ENCODE measurements around the gene KCNE3.

Gene KCNE3

GRCh38 chr11:74493791-74494630 is 26.7 kb upstream of the KCNE3 start:
- no peak for TF ChIP-seq CTCF (IDR thresholded peaks at IDR 0.05; ENCODE audit: insufficient read depth, missing control alignments)
- no peak for FAIRE-seq
- DNase-seq (ENCODE audit: insufficient read length, low spot score) = no peak

- FAIRE-seq = no peak
- DNase-seq (ENCODE audit: insufficient read length, low spot score) = peak; percentile 62
- TF ChIP-seq CTCF (IDR thresholded peaks at IDR 0.05; ENCODE audit: insufficient read depth, missing control alignments) = no peak
Observed at GRCh38 chr11:74492974-74493790, 25.8 kb upstream of the KCNE3 start, which contains the start of gene LIPT2. Gene LIPT2 (minus strand): TSS chr11:74493724. CDS start chr11:74493703, 21 bp downstream.

GRCh38 chr11:74492084-74492483 is 24.7 kb upstream of the KCNE3 start:
- FAIRE-seq = no peak
- no peak for TF ChIP-seq CTCF (IDR thresholded peaks at IDR 0.05; ENCODE audit: insufficient read depth, missing control alignments)
- DNase-seq (ENCODE audit: insufficient read length, low spot score) = no peak

- FAIRE-seq (no peak), DNase-seq (ENCODE audit: insufficient read length, low spot score) (no peak)
- TF ChIP-seq CTCF (IDR thresholded peaks at IDR 0.05; ENCODE audit: insufficient read depth, missing control alignments) = no peak
Observed at GRCh38 chr11:74490941-74491340, 23.6 kb upstream of the KCNE3 start.

- FAIRE-seq (no peak), DNase-seq (ENCODE audit: insufficient read length, low spot score) (no peak)
- TF ChIP-seq CTCF (IDR thresholded peaks at IDR 0.05; ENCODE audit: insufficient read depth, missing control alignments) = peak; percentile 21
Observed at GRCh38 chr11:74487875-74488274, 20.5 kb upstream of the KCNE3 start.

GRCh38 chr11:74485868-74486267 is 18.5 kb upstream of the KCNE3 start:
- DNase-seq (ENCODE audit: insufficient read length, low spot score) = no peak
- FAIRE-seq = no peak
- no peak for TF ChIP-seq CTCF (IDR thresholded peaks at IDR 0.05; ENCODE audit: insufficient read depth, missing control alignments)

Measured in D721Med (cell line).